ENCODE data around the gene RSPO3.

The RSPO3 gene

DNA sequence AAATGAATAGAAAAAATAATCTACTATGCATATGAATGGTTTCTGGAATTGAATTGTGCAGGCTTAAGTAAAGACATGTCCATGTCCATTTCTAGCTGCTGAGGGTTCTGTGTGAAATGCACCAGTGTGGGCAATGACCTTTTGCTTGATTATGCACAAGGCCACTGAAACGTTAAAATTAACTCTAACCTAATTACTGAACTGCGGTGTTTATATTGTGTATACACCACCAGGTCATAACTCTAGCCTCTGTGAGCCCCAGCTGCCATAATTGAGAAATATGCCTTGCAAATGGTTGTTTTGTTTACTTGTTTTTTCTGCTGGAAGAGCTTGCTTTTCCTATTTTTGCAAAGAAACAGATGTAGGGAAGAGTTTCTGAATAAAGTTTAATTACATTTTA, 46.1 kb downstream of the RSPO3 start:
- no peak for DNase-seq

DNA sequence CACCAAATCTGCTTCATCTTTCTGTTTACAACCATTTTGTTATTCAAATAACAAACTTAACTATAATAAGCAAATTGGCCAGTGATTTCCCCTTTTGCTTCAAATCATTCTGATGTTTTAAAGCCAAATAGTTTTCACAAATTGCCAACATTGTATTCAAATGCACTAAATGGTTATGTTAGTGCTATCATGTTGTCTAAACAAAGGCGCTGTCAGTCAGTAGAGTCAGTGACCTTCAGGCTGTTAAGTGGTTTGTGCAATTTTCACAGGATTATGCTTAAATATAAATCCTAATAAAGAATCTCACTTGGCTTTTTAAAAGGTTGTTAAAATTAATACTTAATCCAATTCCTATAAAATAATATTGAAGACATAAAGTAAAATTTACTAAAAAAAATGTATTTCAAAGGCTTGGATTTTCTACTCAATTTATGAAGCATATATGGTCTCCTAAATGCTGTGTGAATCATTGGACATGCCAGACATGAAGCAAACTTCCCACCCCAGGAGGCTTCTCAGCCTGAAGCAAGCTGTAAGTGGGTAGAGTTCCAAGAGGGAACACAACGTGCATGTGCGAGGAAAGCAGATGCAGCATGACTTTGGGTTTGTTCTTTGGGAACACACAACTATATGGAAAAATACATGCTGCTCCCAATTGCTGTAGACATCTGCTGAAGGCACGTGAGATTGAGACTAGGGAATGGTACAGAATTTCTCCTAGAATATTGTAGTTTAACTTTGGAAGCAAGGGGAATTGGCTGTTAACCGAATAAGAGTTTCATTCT, 54.9 kb downstream of the RSPO3 start:
- DNase-seq = no peak

DNA sequence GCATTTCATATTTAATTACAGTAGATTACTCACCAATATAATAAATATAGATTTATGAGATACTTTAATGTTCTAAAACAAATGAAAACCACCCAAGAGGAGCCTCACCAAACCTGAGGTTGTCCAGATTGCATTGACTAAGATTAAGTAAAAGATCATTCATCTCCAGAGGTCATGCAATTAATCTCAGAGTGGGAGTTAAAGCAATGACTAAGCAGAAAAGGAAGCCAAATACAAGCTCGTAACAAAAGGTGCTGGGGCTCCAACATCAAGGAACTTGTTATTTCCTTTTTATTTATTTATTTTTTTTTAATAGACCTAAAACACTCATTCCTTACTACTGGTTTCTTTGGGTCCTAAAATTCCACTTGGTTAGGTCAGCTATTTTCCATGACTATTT, 57.7 kb downstream of the RSPO3 start:
- no peak for DNase-seq

DNA sequence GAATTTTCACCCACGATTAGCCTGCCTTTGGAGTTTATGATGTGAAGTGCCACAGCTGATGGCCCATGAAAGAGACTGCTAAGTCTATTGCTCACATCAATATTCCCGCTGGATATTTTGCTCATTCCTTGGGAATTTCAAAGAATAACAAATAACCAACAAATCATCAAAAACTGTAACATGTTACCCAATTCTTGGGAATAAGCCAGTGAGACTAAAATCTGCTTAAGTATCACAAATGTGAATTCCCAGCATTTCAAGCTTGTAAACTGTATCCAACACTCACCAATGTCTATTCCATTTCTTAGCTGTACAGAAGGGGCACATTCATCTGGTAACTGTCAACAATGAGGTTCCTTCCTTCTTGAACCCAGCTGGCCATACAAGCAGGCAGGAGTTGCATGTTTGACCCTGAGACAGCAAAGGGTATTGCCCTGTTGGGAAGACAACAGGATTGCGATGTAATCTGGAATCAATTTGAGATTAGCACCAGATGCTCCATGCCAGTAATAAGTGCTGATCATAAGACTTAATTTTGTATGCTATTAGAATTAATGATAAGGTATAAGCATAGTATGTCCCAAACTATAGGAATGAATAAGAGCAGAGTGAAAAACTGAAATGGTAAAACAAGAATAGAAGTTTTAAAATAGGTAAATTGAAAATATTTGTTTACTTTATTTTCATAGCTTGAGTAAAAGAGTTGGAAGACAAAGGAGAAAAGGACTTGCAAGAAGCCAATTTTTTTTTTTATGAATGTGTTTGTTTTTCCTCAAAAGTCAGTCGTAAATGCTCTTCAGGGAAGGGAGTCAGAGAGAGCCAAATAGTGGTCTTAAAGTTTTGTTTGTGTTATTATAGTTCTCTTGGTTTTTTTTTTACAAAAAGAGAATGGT, 58.8 kb downstream of the RSPO3 start:
- no peak for DNase-seq

DNA sequence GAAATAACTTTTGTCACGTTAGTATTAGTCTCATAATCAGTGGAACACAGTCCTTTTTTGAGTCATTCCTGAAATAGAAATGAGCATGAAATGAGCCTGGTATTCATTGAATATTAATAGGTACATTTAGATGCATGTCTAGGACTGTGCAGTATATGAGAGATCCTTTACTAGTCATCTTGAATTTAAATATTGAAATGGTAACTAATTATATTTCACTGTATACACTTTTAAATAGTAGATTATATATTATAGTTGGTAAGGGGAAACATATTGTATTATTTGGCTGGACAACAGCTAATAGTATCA, 59.4 kb downstream of the RSPO3 start:
- DNase-seq = no peak

DNA sequence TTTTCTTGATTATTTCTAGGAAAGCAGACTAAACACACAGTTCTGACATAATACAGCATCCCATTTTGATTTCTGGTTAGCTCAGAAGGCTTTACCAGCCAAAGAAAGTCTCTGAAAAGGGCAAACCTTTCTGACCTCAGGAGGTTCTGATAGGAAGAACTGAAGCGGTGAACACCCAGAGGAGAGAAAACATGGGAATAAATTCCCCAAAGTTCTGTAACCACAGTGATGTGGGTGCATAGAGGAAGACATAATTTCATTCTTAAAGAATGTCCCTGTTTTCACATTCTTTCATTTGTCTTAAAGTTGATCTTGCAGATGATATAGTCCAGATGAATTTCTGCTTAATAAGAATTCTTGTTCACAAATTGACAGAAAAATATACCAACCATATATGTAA, 60.3 kb downstream of the RSPO3 start:
- no peak for DNase-seq

DNA sequence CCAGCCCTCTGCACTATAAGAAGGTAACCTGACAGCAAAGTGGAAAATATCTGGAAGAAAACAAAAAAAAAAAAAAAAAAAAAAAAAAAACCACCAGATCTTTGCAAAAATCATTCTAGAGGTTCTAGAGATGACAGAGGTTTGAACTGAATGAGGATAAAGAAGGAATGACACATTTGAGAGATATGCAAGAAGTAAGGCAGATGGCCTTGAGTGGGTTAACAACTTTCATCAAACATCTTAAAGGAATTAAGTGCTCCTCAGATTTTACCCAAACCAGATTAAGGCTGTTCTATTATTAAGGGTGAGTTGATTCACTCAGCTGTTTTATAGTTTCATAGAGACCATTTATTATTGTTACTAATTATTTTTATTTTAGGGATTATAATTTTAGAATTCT, 62.0 kb downstream of the RSPO3 start:
- DNase-seq = no peak

DNA sequence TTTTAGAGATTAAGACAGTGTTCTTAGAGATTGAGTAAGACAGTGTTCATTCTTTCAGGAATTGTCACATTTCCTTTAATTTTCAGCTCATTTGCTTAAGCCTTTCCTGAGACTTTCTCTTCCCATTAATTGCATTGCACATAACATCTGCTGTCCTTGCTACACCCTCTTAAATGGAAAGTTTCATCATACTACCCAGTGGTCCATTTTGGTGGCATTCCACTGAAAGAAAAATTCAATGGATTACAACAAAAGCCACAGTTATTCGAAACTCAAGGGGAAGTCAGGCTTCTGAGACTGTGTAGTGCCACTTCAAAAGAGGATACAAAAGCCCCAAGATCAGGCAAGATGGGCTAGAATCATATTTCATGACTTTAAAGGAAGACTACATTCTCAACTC, 64.0 kb downstream of the RSPO3 start:
- peak; percentile 32 for DNase-seq

DNA sequence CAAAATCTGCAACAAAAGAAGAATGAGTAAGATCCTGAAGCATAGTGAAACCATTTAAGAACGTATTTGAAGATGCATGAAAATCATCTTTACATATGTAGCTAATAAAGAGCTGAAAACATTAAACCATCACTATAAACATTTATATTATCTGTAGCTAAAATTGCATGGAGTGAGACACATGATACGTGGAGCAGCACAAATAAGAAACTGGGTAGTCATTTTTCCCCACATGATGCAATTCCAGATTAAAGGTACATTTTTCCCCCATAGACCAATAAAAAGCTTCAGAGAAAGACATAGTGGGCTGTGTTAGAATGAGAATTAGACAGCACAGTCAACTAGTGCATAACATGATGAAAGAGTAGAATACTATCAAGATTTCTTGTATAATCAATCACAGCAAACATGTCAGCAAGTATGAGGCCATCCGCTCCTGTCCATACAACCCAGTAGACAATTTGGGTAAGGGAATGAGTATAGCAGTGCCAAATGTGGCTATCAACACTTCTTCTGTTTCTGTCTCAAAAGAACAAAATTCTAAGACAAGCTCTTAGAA, 67.0 kb downstream of the RSPO3 start:
- no peak for DNase-seq

DNA sequence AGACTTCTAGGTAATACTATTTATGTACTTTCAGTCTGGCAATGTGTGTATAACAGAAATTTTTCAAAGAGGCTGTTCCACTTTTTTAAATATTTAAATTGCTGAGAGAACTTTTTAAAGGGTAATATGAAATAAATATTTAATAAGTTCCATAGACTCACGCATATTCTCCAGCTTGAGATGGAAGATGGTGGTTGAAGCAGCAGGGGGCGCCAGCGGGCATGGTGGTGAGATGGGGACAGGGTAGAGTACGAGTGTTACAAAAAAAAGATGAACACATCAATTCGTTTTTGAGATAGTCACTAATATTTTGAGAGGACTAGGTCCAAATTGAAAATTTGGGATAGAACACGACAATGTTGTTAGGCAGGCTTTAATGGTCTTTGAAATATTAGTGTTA, 68.4 kb downstream of the RSPO3 start:
- DNase-seq = peak; percentile 72

DNA sequence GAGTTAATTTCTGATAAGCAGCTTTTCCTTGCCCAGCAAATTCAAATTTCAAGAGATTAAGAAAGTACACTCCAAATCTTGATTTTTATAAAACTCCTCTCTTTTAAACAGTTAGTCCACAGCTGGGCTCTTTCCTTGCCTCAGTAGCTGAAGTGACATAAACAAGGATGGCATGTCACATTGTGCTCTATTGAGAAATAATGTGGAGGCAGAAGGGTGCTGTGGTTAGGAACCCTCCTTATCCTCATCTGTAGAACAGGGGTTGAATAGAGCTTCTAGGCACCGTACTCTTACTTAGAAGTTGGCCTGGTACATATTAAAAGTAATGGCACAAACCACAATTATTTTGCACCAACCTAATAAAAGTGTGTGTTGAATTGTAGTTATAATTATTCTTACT, 70.3 kb downstream of the RSPO3 start:
- DNase-seq = peak; percentile 51

DNA sequence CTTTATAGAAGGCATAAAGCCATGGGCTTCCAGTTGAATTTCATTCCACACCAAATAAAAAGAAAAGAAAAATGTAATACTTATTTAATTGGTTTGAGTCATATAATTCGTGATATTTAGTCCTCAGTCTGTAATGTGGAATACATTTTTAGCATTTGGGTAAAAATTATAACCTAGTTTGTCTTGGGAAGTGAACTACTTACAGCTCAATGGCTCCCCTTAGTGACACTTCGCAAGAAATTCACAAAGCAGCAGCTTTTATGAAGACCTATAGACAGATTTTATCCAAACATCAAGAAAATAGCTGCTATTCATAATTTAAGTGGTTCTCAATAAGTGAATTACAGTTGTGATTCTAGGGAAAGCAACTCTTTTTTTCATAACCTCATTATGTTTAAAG, 72.1 kb downstream of the RSPO3 start:
- peak; percentile 41 for DNase-seq

DNA sequence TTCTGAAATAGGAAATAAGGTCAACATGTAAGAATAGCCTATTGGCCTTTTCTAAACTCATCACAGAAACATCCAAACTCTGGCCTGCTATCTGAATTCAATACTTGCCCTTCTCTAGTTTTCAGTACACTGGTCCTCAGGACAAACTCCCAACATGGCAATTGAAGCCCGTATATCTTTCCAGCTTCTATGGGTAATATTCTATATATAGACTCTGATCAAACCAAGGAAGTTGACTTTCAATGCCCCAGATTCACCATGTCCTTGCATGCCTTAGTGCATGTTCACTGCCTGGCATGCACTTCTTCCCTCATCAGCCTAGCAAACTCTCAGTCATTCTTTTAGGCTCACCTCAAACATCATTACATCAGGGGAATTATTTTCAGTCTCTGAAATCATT, 73.2 kb downstream of the RSPO3 start:
- no peak for DNase-seq

DNA sequence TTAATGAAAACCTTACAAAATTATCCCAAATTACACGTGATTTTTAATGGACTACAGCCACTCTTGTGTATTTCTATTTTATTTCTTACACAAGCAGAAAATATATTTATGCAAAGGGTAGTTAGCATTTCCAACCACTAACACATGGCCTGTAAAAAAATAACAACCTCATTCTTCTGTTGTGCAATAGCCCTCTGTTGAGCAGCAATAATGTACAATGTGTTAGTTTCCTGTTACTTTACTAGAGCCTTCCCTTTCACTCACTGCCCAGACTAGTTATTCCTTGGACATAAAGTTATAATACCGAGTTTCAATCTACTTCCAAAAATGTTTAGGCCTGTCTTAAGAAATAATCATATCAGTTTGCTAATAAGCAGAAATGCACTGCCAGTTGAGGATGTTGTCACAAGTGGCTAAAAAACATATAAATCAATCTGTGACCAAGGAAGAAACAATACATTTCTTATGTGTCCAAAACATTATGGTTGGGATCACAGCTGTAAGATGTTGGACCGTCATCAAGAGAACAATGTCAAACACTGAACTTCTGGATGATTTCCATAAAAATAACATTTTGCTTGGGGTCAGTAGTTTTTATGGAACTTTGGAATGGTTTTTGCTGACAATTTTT, 74.6 kb downstream of the RSPO3 start:
- peak; percentile 61 for DNase-seq

DNA sequence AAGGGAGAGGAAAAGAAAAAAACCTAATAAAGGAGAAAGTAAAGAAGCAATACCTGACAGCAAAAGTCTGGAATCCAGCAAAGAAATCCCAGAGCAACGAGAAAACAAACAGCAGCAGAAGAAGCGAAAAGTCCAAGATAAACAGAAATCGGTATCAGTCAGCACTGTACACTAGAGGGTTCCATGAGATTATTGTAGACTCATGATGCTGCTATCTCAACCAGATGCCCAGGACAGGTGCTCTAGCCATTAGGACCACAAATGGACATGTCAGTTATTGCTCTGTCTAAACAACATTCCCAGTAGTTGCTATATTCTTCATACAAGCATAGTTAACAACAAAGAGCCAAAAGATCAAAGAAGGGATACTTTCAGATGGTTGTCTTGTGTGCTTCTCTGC, 77.4 kb downstream of the RSPO3 start:
- DNase-seq = no peak

DNA sequence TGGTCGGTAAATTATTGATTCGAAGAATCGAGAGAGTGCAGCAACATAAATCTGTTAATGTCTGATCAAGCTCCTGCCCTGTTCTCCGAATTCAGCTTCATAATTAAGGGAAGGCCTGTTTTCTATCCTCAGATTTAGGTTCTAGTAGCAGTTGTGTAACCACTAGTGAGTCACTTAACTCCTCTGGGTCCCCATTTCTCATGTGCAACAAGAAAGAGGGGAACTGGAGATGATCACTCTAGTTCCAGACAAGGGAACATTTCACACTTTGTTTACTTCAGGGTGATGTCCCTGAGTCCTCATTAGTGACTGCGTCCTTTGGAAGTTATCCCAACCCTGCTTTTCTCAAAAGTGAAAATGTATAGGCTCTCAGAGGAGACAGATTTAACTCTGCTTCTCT, 80.1 kb downstream of the RSPO3 start:
- peak; percentile 84 for DNase-seq

DNA sequence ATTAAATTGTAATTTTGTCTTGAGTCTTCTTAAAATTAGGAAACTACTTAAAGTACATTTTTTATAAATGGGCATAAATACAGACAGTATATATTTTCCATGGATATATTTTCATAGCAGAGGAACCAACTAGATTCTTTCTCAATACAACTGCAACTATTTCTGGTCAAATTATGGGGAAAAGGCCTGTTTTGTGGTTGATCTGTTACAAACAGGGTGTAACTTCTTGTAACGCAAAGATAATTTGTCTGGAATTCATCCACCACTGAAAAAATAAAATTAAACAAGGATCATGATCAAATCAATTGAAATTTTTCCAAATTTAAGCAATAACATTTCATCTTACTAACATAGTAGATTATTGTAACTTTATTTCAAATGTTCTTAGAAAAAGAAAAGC, 81.0 kb downstream of the RSPO3 start:
- DNase-seq = peak; percentile 16

DNA sequence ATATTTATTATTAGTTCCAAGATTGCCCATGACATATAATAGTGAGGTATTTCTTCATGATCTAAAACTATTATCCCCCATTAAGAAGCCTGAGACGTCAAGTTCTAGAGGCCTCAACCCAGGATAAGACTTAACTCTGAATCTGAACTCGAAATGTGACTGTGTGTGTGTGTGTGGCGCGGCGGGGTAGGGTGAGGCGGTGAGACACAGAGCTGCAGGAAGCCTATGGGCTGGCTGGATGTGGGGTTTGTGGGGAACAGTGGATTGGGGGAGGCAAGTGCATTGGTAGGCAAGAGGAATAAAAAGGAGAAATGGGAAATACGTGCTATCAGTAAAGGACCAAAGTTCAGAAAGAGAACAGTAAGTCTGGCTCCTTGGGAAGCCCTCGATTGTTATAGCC, 81.6 kb downstream of the RSPO3 start:
- DNase-seq = no peak

DNA sequence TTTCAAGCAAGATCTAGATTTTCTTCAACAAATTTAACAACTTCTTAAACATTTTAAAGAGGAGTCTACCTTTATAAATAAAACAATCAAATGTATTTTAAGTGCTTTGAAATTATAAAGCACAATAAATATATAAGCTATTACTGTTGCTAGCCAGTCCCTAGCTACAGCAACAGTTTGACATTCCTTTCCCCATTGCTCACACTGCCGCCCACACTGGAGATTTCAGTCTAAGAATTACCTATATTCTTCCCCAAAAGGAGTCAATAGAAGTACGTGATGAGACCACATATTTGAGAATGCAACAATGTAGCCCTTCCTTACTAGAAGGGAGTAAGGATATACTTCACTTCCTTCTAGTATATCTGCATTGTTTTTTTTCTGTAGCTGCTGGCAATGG, 82.8 kb downstream of the RSPO3 start:
- DNase-seq = peak; percentile 17

DNA sequence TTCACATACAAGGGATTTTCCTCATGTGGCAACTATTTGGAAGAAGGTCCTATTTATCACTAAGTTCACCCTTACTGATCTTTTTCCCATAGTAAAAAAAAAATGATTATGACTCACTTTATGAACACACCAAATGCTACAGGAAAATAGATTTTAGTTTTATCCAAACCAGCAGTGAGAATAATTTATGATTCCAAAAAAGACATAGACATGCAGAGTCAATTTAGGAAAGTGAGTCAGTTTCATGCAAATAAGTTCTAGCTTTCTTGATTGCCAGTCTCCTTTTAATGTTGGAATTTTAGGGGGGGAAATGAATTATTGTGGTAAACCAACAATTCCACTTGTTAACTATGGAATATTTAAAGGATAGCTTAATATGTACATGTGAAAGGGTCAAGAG, 84.2 kb downstream of the RSPO3 start:
- DNase-seq = no peak

DNA sequence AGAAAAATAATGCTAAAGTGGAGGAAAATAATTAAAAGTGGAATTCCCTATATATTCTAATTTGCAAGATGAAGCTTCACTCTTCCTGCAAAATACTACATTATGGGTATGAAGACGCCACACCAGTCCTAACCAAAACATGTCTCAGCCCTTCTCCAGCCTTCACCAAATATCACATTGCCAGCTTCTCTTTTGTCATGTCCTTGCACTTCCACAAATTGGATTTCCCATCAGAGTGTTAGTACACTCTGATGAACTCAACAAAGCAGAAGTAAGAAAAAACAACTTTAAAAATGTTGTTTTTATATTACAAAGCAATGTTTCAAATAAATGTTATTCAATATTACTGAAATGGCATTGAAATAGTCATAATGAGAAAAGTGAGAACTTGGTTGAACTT, 85.8 kb downstream of the RSPO3 start:
- peak; percentile 70 for DNase-seq

DNA sequence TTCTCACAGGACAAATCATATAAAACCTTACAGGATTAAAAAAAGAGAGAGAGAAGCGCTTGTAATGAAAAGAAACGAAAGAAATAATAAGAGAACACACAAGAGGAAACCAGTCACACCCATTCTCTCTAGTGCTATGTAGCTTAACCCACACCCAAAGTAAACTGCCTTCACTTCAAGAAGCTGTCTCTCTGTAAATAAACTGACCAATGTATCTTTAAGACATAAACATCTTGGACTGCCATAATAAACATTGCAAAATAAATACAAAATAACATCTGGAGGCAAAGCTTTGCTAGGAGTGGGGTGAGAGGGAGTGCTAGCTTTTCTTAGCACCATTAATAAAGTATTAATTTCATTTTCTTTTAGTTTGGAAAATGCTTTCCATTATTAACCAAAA, 86.6 kb downstream of the RSPO3 start:
- DNase-seq = no peak

DNA sequence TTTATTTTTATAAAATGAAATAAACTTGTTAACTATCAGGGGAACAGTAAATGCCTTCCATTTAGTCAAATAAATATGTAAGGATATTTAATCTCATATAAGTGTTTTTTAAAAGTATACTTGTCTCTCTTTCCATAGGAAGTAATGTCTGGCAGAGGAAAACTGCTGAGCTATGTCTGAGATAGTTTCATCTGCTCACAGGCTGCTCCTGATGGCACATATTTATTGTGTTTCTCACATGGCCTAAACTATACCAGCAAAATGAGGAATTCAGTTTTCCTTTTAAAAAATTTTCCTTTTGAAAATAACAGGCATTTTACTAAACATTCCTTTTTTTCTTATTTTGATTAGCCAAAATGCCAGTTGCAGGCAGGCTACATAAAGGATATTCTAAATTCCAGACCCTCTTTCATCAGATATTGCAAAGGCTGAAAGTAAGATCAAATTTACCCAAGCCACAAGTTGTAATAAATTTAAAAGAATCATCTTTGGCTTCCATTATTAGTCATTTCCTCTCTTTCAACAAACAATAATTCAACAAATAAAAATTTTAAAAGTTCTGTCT, 88.1 kb downstream of the RSPO3 start:
- DNase-seq = no peak
